T-helper 9 cell (primary cell): ENCODE data around the gene VWA3B.

Experiments used
- DNase-seq: peaks from one replicate; pipeline ENCODE4 v3.0.0-alpha.2; 2020

VWA3B gene

GRCh38 chr2:98180456-98180855 is 93.5 kb downstream of the VWA3B start:
- no peak for DNase-seq

GRCh38 chr2:98181346-98181745 is 94.4 kb downstream of the VWA3B start:
- DNase-seq, result no peak

DNA sequence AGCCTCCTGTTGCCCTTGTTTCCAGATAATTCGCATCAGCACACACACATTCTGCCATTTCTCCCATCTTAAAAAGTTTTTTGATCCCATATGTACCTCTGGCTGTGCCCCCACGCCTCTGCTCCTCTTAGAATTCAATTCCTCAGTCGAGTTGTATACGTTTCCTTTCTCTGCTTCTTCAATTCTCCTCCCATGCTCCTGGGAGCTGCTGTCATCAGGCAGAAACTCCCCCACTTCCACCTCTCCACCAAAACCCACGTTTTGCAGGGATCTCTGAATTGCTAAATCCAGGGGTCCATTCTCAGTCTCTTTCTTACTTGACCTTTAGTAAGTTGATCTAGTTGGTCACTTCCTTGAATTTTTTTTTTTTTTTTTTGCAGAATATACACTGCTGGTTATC is 98.8 kb downstream of the VWA3B start:
- no peak for DNase-seq

DNA sequence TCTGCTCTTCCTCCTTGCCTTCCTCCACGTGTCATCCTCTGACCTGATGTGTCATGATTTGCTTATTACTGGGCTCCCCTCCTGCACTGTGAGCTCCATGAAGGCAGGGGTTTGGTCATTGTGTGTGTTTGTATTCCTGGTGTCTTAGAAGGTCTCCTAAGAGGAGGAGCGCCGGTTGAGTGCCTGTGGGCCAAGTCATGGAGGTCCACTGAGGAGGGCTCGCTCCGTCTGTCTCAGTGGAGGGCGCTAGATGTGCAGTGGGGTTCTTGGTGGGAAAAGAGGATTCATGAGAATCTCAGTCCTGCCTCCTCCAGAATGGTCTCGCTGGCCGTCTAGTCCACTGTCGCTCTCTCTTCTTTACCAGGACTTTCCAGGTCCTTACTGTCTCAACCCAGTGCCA is 100.2 kb downstream of the VWA3B start:
- DNase-seq, result no peak

GRCh38 chr2:98188351-98189046 is 101.5 kb downstream of the VWA3B start:
- no peak for DNase-seq

- no peak for DNase-seq
Measured at GRCh38 chr2:98191883-98192282, 104.9 kb downstream of the VWA3B start.

DNA sequence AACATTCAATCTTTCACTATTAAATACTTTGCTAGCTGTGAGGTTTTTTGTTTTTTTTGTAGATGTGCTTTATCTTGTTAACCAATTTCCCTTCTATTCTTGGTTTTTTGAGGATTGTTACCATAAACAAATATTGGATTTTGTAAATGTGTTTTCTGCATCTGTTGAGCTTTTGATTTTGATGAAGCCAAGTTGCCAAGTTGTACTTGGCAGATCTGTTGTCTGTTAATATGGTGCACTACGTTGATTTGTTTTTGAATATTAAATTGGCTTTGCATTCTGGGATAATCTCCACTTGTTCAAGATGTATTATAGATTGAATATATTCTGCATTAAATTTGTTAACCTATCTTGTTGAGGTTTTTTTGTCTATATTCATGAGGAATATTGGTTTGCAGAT is 114.6 kb downstream of the VWA3B start:
- no peak for DNase-seq

DNA sequence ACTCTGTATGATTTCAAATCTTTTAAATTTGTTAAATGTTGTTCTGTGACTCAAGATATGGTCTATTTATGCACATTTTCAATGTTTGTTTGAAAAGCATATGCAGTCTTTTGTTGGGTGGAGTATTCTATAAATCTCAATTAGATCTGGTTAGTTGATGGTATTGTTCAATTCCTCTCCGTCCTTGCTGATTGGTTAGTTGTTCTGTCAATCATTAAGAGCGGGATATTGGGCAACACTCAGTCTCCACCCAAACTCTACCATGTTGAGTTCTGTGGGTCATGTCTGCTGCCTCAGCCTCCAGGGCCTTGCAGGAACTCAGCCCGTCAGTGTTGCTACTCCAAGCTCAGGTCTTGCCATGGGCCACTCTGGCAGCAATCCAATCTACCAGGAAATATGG is 118.9 kb downstream of the VWA3B start:
- no peak for DNase-seq

DNA sequence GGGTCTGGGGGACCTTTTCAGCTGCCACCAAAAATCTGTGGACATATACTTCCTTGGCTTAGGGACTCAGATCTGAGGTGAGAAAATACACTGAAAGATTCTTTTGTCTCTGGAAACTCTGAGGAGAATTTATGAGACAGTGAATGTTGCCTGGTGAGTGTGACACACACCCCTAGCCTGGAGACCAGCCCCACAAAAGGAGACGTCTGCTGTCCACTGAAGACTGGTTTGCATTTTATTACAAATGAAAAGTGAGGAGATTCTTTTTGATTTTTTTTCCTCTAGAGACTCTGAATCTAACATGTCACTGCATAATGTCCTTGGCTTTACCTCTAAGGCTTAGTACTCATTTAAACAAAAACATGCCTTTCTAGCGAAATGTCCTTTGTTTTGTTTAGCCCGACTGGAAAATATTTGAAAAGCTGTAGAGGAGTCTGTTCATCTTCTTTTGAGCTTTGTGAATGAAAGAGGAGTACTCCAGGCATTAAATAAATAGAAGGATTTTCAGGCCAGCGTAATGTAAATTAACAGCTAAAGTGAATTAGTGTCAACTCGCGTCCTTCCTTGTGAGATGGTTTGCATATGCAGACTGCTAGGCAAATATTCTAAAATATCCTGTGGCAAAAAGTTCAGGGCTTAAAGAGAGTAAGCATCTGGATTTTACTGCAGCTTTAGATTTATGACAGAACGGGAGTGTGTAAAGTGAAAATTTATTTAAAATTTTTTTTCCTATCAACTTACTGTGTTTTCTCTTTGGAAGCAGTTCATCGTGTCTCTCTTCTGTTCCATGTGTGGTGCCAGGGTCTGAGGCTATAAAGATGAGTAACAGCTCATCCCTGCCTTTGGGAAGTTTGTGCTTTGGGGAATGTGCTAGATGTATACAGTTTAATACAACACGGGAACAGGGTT is 125.4 kb downstream of the VWA3B start:
- no peak for DNase-seq

- no peak for DNase-seq
Measured at GRCh38 chr2:98216616-98217015, 129.6 kb downstream of the VWA3B start.

- no peak for DNase-seq
Measured at GRCh38 chr2:98219152-98219551, 132.2 kb downstream of the VWA3B start.

DNA sequence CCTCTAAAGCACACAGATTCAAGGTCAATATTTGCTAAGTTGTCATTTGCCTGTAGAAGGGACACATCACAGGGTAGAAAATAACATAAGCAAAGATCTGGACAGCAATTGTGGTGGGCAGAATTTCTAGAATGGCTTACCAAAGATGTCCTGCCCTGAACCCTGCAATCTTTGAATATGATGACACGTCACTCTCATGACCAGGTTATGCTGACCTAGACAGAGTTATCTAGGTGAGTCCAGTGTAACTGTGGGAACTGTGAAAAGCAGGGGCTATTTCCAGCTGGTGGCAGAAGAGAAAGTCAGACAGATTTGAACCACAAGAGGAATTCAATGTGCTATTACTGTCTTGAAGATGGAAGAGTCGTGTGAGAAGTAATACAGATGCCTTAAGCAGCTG is 147.0 kb downstream of the VWA3B start:
- DNase-seq, result no peak

DNA sequence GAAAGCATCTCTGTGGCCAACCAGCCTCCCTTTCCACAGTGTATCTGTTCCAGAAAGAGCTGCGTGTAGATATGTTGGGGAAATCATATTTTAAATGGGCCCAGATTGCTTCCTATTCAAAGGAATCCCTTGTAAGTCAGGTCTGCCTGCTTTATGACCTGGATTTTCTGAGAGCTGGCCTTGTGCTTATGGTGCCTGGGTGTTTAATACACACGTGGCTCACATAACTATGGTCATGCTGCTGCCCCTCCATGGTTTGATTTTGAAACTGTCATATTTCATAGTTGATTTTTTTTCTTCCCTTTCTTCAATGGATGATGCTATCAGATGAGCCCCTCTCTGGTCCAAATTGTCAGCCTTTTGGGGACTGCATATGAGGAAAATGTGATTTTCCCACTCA is 147.8 kb downstream of the VWA3B start:
- DNase-seq, result no peak

DNA sequence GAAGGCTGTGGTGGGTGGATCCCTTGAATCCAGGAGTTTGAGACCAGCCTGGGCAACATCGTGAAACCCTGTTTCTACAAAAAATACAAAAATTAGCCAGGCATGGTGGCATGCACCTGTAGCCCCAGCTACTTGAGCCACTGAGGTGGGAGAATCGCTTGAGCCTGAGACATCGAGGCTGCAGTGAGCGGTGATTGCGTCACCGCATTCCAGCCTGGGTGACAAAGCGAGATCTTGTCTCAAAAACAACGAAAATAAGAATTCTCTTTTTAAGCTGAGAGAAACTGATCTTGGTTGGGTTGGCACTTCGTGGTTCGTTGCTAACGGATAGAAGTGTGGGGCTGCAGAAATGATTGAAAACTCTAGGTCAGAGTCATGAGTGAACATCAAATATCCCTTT is 150.0 kb downstream of the VWA3B start:
- DNase-seq, result no peak

GRCh38 chr2:98240786-98241398 is 153.9 kb downstream of the VWA3B start:
- no peak for DNase-seq

DNA sequence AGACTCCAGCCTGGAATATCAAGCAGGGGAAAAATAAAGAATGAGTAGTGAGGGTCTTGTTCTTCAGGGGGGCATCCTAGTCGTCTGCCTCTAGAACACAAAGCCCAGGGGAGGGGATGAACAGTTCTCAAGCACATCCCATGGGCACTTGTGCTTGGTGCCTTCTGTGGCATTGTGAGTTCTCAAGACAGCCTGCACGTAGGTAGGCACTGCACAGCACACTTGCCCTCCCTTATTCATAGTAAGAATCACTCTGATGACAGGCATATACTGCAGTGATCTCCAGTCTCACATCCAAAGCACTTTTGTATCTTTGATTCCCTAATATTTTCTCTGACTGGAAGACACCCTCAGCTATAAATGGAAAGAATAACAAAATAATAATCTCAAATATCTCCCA is 154.6 kb downstream of the VWA3B start:
- DNase-seq, result no peak

DNA sequence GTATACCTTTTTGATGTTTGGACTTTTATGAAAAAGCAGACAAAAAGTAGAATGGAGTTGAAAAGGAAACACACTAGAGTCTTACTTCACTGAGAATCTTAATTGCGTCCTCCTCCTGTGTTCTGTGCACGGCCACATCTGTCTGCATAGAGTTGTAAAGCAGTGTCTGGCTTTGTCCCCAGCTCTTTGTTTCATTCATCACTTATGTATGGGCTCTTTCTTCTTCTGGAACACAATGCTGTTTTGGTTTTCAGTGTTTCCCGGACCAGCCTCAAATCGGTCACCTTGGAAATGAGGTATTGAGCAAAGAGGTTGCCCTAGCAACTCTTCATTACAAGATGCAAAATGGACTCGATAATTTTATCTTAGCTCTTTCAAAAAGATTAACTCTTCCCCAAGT is 155.0 kb downstream of the VWA3B start:
- no peak for DNase-seq

DNA sequence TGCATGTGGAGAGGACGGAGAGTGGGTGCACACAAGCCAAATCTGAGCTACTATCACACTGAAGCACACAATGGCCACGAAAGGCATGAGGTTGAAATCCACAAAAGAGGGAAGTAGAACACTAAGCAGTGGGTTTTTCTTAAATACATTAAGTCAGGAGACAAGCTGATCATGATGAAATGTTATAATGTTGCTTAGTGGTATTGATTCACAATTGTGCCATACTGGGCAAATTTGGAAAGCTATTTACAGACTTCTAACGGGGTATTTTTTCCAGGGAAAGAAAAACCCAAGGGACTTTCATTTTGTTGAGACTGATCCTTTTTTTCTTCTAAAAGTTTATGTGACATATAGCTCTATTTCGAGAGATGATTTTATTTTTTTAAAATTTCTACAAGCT is 158.5 kb downstream of the VWA3B start:
- no peak for DNase-seq

DNA sequence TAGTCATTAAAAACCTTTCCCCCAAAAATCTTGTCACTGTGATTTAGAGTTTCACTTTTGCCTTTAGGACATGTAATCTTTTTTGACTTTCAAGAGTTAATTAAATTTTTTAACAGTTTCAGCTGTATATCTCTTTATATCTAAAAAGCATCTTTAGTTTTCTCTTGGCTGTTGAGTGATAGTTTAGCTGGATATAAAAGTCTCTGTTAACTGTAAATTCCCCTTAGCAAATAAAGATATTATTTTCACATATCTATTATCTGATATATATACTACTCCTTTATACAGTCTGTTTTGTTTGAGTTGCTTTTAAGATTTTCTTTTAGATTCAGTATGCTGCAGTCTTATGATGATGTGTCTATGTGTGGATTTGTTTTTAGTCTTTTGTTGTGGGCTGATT is 160.4 kb downstream of the VWA3B start:
- no peak for DNase-seq

- no peak for DNase-seq
Measured at GRCh38 chr2:98252038-98252773, 165.2 kb downstream of the VWA3B start.

- no peak for DNase-seq
Measured at GRCh38 chr2:98253461-98254070, 166.6 kb downstream of the VWA3B start.

- no peak for DNase-seq
Measured at GRCh38 chr2:98254504-98255059, 167.6 kb downstream of the VWA3B start.
